Skin epidermis (tissue), 12 donors: ENCODE measurements around the gene FAF2.
"Not testable (repeated sequence)": the region's sequence is repeated elsewhere in the genome, so short reads cannot be mapped to it uniquely, and the experiment has no call there.

Source experiments
- H3K27ac ChIP-seq, 21 experiments: fragments of 200-600 bp; sonication (generic) in 11 of 21; one replicate each; pipeline ENCODE4 v1.5.0; 2020; ENCODE audit warnings: mild to moderate bottlenecking in 3 of 21, inconsistent platforms in 2 of 21, moderate library complexity in 2 of 21
- H3K4me3 ChIP-seq, 7 experiments: fragments of 200-600 bp; sonication (generic) in 2 of 7; one replicate each; pipeline ENCODE4 v1.5.0; 2020; ENCODE audit warnings: inconsistent platforms in 2 of 7, mild to moderate bottlenecking in 2 of 7, moderate library complexity in 1 of 7

The FAF2 gene

GRCh38 chr5:176415952-176416924, 31.9 kb upstream of the FAF2 start, which contains the start of gene CLTB:
TSS of gene CLTB (minus strand) at chr5:176416539. CDS start at chr5:176416363, 176 bp downstream.
- Histone ChIP-seq H3K27ac (peak within 1 kb of the TSS; percentile 86 to 99 (median 95)), H3K4me3 (peak within 1 kb of the TSS; percentile 93 to 98 (median 95))

- Histone ChIP-seq H3K27ac (peak overlapping the region in 18 of 21 experiments; percentile 49 to 99 (median 95)), H3K4me3 (peak overlapping the region in 6 of 7 experiments; percentile 93 to 98 (median 95))
Observed at GRCh38 chr5:176416965-176417364, 31.2 kb upstream of the FAF2 start.

GRCh38 chr5:176418251-176418650, 29.9 kb upstream of the FAF2 start:
- peak overlapping the region in 4 of 21 experiments; percentile 15 to 99 (median 38) for H3K27ac ChIP-seq
- H3K4me3 ChIP-seq, result no peak overlapping the region

DNA sequence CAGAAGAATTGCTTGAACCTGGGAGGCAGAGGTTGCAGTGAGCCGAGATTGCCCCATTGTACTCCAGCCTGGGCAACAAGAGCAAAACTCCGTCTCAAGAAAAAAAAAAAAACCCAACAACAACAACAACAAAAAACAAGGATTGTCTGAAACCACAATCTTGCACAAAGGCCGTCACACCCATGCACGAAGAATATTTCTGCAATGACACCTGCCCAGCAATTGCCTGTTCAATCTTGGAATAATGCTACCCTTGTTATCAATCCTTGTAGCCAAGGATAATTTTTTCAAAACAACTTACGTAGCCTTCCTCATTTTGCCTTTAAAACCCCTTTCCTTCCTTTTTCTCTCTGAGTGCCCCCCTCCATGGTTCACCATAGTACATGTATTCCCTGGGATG, 28.1 kb upstream of the FAF2 start:
- no peak overlapping the region for H3K4me3 ChIP-seq
- H3K27ac ChIP-seq, result peak overlapping the region in 2 of 21 experiments; percentile 3 to 36

GRCh38 chr5:176420972-176421544, 27.1 kb upstream of the FAF2 start:
- Histone ChIP-seq H3K4me3 (no peak overlapping the region), H3K27ac (peak overlapping the region in 2 of 21 experiments; percentile 3 to 26)

DNA sequence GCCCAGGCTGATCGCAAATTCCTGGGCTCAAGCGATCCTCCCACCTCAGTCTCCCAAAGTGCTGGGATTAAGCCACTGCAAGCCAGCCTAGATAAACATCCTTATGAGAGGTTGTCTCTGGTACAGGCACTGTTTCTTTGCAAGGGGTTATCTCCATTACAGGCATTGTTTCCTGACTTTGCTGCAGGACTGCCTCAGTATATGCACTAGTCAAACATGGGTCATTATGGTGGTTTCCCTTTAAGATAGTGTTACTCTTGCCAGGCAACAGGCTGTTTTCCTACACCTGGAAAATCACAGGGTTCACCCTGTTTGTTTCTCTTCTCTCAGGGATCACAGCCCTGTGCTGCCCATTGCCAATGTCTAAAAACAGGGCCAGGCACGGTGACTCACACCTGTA, 24.0 kb upstream of the FAF2 start:
- Histone ChIP-seq H3K4me3 (no peak overlapping the region), H3K27ac (no peak overlapping the region)

- Histone ChIP-seq H3K4me3 (no peak overlapping the region), H3K27ac (no peak overlapping the region)
Observed at GRCh38 chr5:176425138-176425537, 23.0 kb upstream of the FAF2 start.

DNA sequence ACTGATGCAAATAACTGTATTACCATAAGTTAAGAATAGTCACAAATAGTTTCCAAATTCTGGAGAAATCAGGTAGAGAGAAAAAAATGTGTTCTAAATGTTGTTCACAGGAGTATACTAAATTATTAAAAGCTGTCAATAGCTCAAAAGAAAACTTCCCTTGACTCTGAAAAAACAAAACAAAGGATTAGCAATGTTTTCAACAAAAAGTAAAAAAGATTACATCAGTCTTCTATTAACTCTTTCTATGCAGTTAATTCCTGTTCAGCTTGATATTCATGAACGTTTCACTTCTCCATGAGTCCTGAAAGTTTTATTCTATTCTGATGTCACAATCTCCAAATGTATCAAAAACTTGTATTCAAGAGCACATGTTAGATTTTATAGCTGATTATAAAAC, 22.4 kb upstream of the FAF2 start:
- Histone ChIP-seq H3K27ac (no peak overlapping the region), H3K4me3 (no peak overlapping the region)

DNA sequence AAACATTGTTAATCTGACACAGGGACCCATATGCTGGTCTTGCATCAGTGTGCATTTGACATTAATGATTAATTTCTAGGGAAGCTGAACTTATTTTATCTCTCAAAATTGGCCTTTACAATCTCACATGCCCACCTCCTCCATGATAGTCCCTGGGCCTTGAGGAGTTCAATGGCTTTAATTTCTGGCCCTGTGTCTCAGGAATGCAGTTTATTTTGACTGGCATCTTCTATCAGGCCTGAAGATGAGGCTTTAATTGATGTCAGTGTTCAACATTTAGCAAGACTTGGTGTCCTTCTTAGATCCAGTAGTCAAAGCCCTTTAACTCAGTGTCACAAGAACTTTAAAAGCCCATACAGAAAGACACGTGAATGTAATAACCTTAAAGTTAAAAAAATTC, 21.3 kb upstream of the FAF2 start:
- H3K27ac ChIP-seq, result no peak overlapping the region
- H3K4me3 ChIP-seq, result no peak overlapping the region

GRCh38 chr5:176427971-176428370, 20.2 kb upstream of the FAF2 start:
- H3K4me3 ChIP-seq, result no peak overlapping the region
- no peak overlapping the region for H3K27ac ChIP-seq

- H3K27ac ChIP-seq, result no peak overlapping the region
- no peak overlapping the region for H3K4me3 ChIP-seq
Observed at GRCh38 chr5:176429972-176430371, 18.2 kb upstream of the FAF2 start.

- no peak overlapping the region for H3K27ac ChIP-seq
- no peak overlapping the region for H3K4me3 ChIP-seq
Observed at GRCh38 chr5:176432707-176433106, 15.5 kb upstream of the FAF2 start.

DNA sequence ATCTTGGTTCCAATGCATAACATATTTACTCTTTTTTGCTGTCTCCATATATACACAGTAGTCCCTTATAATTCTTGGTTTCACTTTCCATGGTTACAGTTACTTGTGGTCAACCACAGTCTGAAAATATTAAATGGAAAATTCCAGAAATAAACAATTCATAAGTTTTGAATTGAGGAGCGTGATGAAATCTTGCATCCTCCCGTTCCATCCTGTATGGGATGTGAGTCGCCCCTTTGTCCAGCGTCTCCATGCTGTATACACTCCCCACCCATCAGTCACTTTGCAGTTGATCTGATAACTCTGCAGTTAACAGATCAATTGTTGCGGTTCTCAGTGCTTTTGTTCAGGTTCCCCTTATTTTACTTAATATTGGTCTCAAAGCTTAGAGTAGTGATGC, 11.5 kb upstream of the FAF2 start:
- no peak overlapping the region for H3K4me3 ChIP-seq
- H3K27ac ChIP-seq, result no peak overlapping the region

GRCh38 chr5:176438959-176439757, 9.0 kb upstream of the FAF2 start:
- H3K4me3 ChIP-seq, result no peak overlapping the region
- H3K27ac ChIP-seq, result no peak overlapping the region

DNA sequence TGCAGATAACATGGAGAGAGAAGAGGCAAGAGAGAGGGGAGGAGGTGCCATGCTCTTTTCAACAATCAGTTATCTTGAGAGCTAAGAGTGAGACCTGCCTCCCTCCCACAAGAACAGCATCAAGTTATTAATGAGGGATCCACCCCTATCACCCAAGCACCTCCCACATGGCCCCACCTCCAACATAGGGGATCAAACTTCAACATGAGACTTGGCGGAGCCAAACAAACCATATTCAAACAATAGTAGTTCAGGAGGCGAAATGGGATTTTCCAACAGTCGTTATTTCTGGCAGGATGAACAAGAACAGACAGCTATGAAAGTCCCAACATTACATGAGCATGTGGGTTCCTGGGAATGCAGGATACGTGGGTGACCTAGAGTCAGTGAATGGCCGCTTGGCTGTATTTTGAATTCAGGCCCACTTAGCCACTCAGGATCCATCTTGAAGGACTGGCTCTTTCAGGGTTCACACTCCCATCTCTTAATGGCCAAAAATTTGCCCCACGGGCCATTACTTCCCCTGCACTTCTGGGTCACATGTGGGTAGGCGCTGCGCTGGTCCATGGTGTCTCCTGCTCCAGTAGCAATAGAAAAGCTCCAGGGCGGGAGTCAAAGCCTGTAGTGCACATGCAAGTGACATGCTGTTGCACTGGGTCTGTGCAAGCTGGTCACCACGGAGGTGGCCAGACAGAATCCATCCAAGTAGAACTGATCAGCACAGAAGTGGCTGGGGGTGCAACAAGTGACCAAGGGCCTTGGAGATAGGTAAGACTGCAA, 7.1 kb upstream of the FAF2 start:
- H3K27ac ChIP-seq, result no peak overlapping the region
- H3K4me3 ChIP-seq, result no peak overlapping the region

GRCh38 chr5:176441921-176442323, 6.3 kb upstream of the FAF2 start:
- H3K4me3 ChIP-seq, result no peak overlapping the region

DNA sequence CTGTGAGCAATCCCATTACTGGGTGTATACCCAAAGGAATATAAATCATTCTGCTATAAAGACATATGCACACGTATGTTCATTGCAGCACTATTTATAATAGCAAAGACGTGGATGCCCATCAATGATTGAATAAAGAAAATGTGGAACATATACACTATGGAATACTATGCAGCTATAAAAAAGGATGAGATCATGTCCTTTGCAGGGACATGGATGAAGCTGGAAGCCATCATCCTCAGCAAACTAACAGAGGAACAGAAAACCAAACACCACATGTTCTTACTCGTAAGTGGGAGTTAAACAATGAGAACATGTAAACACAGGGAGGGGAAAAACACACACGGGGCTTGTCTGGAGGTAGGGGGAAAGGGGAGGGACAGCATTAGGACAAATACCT, 5.3 kb upstream of the FAF2 start:
- not testable (repeated sequence) for H3K27ac ChIP-seq, H3K4me3 ChIP-seq

More at GRCh38 chr5:176441921-176442323, 6.3 kb upstream of the FAF2 start:
- H3K27ac ChIP-seq, result no peak overlapping the region

DNA sequence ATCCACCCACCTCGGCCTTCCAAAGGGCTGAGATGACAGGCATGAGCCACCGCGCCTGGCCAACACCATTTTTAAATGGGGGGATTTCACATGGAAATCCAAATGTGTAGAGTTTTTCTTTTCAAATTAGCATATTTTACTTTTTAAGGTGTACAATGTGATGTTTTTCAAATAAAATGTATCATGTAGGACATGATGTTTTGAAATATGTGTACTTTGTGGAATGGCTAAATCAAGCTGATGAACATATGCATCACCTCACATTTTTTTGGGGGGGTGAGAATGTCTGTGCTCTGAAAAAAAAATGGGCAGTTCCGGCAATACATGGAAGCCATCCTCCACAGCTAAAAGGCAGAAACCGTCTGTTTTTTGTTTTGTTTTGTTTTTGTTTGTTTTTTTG, 3.4 kb upstream of the FAF2 start:
- Histone ChIP-seq H3K4me3 (no peak overlapping the region), H3K27ac (no peak overlapping the region)

- no peak overlapping the region for H3K27ac ChIP-seq
Observed at GRCh38 chr5:176446028-176446665, 2.0 kb upstream of the FAF2 start.

More at GRCh38 chr5:176446028-176446665, 2.0 kb upstream of the FAF2 start:
- H3K4me3 ChIP-seq, result no peak overlapping the region
